Right renal cortex interstitium (tissue), 3 donors: ENCODE measurements around the gene ATP5IF1. TPM values are rescaled to one million over a fixed set of nuclear protein-coding genes. Genes with fewer than 3 reads are reported as not detected.
A peak's percentile ranks its signal among the peaks of the same experiment; 100 is the strongest.

ENCODE experiments used
- DNase-seq, 3 donors: peaks; one replicate each; pipeline ENCODE4 v3.0.0-alpha.2; 2013; ENCODE audit warnings: low read depth in 3 of 3, low spot score in 2 of 3
- polyA plus RNA-seq, 3 donors: library from polyadenylated mRNA; unstranded; fragments of 120-200 nt; gene quantifications; one replicate each; pipeline ENCODE4 v1.2.1, GENCODE V29; 2013; ENCODE audit not compliant: insufficient read length in 3 of 3

The ATP5IF1 gene
- polyA plus RNA-seq, 3 donors: 252 to 299 (median 269) TPM

DNA sequence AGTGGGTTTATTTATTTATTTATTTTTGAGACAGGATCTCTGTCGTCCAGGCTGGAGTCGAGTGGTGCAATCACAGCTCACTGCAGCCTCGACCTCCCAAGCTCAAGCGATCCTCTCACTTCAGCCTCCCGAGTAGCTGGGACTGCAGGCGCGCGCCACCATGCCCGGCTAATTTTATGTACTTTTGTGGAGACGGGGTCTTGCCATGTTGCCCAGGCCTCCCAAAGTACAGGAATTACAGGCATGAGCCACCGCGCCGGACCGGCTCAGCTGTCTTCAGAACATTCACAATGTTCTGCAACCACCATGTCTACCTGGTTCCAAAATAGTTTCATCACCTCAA is 2.7 kb upstream of the ATP5IF1 start:
- DNase-seq: no peak

DNA sequence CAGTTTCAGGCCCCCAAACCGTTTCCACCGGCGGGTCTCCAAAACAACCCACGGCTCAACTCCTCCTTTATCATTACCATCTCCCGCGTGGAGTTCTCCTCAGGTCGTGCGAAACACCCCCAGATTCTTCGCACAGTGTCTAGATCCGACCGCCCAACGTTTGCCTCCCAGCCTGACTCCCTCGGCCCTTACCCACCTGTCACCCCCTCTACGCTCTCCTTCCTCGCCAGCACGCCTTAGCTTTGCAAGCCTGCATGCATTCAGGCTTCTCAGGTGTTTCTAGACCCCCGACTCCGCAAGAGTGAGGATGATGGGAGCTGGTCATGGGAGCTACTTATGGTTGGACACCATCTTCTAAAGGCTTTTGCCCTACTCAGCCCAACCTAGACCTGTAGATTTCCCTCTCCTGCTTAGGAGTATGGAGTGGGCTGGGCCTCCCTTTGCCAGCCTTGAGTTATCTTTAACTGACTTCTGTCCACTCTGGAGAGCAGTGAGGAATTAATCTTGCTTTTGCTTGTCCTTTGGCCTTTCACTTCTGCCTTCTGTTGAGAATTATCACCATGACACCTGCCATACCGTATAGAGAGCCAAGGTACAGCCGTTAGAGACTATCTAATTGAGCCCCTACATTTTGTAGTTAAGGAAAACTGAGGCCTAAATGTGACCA is 865 bp downstream of the ATP5IF1 start:
- no peak for DNase-seq

DNA sequence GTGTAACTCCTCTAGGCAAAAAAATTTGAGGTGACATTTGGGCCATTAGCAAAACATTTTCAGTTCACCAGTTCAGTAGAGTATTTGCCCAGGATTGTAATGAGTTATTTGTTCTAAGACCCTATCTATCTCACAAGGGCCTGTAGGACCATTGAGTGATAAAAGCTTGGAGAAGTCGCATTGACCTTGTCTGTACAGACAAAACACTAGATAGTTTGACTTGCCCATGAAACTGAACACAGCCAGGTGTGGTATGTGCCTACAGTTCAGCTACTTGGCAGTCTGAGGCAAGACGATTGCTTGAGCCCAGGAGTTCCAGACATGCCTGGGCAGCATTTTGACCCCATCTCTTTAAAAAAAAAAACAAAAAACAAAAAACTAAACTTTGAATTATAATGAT is 3.1 kb downstream of the ATP5IF1 start:
- no peak for DNase-seq

DNA sequence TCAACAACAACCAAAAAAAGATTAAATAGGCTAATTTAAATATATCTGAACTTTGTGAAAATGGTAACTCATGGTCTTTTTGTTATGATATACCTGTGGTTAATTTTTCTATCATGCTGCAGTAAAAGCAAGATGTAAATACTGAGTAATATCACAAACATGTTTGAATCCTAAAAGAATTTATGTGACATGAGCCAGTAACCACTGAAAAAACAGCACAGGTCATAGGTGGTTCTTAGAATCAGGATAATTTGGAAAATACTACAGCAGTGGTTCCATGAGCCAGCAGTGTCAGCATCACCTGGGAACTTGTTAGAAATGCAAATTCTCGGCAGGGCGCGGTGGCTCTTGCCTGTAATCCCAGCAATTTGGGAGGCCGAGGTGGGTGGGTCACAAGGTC is 4.1 kb downstream of the ATP5IF1 start:
- no peak for DNase-seq

DNA sequence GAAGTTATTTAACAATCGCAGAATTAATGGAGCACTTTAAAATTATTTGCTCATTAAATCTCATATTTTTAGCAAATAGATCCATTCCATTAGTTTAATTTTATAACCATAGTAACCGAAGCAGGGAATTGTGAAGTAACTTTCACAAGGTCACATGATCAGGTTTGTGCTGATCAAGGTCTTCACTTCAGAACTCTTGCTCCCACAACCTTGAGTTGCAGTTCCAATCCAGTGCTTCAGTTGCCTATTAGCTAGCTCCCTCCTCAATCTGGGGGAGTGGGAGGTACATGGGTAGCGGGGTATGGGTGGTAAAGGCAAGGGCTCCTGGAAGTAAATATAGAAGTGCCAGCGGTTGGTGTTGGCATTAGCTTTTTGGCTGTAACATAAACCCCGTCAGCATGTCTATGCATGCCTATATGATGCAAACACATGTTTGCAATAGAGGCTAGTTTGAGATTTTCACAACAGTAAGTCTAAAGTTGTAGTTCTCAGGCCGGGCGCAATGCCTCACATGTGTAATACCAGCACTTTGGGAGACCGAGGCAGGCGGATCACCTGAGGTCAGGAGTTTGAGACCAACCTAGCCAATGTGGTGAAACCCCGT is 5.8 kb downstream of the ATP5IF1 start:
- no peak for DNase-seq

DNA sequence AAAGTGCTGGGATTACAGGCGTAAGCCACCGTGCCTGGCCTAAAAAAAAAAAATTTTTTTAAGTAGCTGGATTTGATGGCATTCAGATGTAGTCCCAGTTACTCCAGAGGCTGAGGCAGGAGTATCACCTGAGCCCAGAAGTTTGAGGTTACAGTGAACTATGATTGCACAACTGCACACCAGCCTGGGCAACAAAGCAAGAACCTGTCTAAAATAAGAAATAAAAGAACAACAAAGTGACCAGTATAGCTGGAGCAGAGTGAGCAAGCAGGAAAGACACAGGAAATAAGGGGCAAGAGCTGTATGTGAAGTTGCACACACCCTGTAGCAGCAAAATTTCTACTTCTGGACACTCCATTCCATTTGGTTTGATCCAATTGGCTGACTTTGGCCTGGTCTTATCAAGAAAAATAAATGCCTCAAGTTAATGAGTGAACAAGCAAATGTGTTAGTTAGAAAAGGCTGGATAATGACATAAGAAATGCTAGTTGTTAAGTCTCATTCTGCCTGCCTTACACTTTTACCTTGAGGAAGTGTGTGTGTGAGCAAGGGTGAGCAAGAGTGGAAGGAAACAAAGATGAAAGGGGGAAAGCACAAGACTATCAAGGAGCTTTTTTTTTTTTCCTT is 7.9 kb downstream of the ATP5IF1 start:
- DNase-seq: no peak

DNA sequence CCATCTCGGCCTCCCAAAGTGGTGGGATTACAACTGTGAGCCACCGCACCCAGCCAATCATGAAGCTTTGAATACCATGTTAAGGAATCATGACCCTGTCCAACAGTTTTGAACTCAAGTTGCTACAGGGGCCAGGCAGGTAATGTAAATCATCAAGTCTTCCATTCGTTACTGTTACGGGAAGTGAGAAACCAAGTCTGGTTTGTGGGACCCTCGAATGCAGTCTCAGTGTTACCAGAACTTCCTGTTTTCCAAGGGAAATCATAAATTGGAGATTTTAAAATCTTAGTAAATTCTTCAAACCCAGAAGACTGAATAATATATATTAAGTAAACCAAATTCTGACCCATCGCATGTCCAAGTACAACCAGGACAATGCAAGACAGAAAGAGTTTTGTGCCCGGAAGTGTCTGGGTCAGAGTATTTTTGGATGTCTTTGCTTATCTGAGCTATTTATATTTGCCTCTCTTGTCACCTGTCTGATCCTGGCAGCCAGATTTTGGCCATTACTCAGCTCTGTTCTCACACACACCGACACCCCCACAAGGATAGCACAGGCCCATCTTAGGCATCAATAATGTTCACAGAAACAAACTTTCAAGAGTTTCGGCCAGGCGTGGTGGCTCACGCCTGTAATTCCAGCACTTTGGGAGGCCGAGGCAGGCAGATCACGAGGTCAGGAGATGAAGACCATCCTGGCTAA is 8.8 kb downstream of the ATP5IF1 start:
- DNase-seq: no peak

DNA sequence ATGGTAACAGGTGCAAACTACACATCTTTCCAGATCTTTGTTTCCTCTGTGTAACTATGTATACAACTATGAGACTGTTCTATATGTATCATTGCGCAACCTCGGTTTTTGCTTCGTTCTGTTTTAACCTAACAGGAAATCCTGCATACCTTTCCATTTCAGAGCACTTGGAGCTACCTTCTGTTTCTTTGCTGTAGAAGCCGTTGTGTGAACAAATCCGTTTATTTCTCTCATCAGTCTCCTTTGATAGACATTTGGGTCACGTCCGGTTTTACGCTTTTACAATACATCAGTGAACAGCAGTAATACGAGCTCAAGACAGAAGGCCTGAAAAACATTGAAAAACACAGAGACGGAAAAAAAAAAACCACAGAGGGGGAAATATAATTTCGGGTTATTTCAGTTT is 10.5 kb downstream of the ATP5IF1 start:
- no peak for DNase-seq

DNA sequence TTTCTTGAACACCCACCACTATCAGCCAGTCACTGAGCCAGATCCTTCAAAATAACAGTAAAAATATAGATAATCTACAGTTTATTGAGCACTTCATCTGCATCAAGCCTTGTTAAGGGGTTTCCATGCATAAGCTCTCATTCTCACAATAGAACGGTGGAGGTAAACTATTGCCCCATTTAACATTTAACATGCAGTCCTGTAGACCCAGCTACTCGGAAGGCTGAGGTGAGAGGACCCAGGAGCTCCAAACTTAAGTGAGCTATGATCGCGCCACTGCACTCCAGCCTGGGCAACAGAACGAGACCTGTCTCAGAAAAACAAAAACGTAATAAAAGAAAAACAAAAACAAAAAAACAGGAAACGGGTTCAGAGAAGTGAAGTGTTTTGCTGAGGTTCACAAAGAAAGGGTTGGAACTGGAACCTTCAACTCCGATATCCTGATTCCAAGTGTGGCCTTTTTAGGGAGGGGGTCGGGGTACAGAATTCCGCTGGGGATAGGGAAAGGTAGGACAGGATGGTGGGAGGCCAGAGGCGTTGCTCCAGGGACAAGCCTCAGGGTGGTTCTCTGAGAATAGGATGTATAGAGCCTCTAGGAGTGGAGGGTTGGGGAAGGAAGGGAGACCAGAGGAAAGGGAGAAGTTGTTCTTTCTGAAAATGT is 11.8 kb downstream of the ATP5IF1 start:
- no peak for DNase-seq

DNA sequence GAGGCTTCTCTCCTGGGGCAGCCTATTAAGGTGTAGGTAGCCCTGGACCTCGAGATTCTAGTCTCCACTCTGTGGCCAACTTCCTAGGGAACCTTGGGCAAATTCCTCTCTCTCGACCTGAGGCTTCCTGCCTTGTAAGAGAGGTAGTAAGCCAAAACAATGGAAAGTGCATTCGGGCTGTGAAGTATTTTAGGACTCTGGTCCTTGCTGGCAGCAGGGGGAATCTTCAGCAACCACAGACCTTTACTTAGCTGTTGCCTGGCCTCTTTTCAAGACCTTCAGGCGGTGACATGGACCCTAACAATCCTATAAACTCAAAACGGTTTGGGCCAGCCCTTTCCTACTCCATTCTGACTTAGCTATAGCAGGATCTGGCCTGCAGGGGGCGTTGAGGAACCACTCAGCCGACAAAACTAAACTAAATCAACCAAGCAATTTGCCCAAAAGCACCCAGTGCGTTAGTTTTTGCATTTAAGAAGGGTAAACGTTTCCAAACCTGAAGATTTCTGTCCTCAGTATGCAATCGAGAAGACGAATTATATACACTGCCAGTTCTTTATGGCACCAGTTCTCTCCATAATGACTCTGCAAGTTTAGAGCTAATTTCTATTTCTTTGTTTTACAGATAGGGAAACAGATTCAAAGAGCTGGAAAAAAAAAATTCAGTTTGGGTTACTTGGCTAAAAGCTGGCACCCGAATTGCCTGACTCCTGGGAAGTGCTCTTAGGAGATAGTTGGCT is 12.5 kb downstream of the ATP5IF1 start:
- peak in 1 of 3 donors; percentile 76 for DNase-seq

DNA sequence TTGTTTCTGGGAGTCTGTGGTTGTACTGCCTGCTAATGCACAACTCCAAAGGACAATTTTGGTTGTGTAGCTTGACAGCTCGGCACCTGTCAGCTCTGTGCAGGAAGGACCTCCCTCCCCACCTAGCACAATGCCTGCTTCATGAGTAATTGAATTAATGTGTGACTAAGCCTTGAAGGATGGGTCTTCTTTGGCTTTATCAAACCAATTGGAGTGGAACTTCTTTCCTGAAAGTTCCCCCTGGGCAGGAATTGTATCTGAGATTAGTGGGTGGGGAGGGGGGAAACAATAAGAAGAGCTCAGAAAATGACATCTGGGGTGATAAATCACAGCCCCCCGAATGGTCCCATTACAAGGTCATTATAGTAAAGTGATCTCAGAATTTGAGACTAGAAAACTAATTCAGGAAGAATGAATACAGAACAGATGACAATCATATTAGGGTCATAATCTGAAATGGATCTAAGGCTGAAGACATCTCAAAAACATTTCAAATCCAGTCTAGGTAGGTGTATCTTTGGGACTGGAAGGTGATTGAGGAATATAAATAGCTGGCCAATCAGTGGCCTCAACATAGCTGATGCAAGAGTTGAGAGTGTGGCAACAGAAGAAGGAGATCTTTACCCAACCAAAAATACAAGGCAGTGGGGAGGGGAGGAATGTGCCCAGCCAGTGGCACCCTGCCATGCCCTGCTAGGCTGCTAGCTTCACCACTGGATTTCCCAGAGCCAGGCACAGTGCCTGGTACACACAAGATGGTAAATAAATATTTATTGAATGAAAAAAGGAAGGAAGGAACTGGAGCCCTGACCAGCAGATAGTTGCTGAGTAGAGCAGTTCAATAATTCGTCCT is 13.3 kb downstream of the ATP5IF1 start:
- DNase-seq: no peak

DNA sequence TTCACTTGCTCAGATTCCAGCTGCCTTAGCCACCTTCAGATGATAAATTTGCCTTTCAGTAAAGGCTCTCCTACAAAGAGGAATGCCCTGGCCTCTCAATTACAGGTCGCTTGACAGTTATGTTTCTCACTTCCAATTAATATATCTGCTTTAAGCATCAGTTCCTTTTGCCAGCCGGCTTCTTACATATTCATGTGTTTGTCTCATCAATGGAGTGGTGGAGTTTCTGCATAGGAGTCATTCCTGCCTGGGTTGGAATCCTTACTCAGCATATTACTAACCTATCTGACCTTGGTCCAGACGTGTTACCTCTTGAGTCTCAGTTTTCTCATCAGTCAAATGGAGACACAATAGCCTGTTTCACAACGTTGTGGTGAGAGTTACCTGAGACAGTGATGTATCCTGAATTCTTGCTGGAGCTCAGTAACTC is 14.0 kb downstream of the ATP5IF1 start:
- no peak for DNase-seq

DNA sequence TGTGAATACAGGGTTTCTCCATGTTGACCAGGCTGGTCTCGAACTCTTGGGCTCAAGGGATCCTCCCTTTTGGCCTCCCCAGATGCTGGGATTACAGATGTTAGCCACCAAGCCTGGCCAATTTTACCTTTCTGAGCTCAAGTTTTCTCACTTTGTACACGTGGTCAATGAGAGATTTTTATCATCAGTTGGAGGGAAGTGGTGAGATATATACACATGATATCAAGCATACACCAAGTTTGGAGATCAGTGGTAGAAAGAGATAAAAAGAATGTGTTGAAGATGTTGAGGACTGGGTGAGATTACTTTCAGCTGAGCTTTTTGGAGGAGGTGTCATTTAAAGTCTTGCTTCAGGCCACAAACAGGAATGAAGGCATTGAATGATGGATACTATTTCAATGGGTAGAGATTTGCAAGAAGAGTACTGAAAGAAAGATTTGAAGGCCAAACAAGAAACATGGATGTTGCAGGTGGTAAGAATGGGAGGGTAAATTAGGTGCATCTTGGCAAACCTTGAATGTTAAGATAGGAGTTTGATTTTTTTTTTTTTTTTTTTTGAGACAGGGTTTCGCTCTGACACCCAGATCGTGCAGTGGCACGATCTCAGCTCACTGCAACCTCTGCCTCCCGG is 20.4 kb downstream of the ATP5IF1 start:
- no peak for DNase-seq

DNA sequence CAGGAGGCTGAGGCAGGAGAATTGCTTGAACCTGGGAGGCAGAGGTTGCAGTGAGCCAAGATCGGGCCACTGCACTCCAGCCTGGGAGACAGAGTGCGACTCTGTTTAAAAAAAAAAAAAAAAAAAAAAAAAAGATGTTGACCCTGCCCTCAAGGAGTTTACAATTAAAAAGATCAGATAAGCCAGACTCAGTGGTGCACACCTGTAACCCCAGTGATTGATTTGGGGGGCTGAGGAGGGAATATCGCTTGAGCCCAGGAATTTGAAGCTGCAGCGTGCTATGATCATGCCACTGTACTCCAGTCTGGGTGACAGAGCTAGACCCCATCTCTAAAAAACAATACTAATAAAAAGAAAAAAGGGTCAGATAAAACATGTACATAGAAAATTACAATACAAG is 21.8 kb downstream of the ATP5IF1 start:
- no peak for DNase-seq

DNA sequence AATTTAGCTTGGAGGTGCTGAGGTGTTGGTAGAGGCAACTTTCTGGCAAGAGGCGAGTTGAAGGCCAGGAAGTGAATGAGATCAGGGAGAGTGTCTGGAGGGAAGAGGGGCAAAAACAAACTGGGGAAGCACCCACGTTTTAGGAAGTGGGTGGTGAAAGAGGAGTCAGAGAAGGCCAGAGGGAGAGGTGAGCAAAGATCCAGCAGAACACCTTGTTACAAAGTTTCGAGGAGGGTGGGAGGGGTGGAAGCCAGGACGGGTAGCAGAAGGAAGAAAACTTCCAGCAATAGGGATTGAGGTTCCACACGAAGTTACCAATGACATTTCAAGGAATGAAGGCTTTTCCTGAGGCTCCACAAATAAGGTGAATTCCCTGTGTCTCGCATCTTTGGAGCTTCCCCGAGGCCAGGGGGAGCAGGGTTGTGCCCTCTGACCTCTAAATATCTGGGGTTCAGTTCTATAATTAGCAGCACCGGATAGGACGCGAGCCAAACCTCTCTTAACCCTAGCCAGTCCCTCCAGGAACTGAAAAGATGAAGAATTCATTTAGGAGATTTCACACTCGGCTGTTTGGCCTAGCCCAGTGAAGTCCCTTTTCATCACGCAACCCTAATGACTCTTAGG is 22.8 kb downstream of the ATP5IF1 start:
- DNase-seq: no peak

DNA sequence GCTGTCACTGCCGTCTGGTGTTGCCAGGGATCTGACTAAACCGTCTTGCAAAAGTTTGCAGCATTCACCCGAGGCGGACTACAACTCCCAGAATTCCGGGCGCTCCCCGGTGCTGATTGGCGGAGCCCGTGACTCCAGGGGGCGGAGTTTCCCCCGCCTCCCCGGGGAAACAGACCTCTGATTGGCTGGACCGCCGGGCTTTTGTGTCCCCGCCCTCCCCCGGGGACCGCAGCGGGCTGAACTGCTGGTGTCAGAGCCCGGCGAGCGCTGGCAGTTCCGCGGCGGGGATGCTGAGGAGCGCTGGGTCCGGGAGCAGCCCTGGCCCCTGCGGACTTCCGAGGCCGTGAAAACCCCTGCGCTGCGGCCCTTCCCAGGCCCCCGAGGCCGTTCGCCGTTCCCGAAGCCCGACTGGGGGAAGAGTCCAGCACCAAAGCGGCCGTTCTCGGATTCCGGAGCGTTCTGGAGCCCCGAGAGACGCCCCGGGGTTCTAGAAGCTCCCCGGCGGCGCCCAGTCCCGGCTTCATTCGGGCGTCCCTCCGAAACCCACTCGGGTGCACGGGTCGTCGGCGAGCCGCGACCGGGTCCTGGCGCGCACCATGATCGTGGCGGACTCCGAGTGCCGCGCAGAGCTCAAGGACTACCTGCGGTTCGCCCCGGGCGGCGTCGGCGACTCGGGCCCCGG is 23.5 kb downstream of the ATP5IF1 start, which contains the start of gene SESN2:
SESN2 (plus strand) TSS at position 267 of the 682 bp plus-strand sequence; CDS start at position 597, 330 bp downstream.
- peak; percentile 90 to 97 (median 94) for DNase-seq

DNA sequence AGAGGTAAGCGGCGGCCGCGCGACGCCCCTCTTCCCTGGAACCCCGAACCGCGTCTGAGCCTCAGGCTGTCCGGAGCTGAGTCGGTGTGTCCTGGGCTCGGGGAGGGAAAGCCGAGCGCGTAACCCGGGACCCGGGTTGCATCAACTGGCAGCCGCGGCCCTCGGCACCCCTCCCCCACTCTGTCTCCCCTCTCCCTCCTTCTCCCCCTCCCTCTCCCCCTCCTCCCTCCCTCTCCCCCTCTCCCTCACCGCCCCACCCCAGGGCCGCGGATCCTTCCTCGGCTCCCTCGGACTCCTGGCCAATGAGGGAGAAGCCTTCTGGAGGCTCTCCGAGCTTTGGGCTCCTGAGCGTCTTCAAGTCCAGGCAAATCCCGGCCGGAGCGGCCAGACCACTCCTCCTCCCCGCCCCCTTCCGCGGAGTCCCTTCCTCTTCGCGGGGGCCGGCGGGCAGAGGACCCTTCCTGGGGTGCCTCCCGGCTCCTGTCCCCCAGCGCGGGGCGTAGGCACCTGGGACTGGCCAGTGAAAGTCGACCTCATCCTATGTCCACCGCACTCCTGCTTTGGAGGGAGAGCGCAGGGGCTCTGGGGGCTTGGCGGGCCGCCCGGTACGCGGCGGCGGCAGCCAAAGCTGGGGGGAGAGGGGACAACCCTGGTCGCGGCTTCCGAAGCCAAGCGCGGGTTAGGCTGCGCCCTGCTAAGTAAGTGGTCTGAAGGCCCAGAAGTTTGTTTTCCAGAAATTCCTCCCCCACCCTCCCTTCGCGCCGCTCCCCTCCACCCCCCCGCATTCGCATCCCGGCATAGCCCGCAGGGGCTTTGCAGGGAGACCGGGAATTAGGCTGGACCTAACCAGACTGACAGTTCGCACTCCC is 24.2 kb downstream of the ATP5IF1 start:
- DNase-seq: peak in 1 of 3 donors; percentile 72
